Stimulated activated CD4-positive, alpha-beta T cell treated with anti-CD3 and anti-CD28 coated beads, TNF-alpha, amount 100 ng/mL, for 1 hour (primary cell): Measurements from ENCODE around the gene MYBL2.
"Not testable (repeated sequence)": the region's sequence is repeated elsewhere in the genome, so short reads cannot be mapped to it uniquely, and the experiment has no call there.

Experiments
- DNase-seq, 3 donors: peaks; one replicate each; pipeline ENCODE4 v3.0.0-alpha.2; 2020; ENCODE audit warnings: low read depth in 3 of 3, low spot score in 1 of 3

The MYBL2 gene

DNA sequence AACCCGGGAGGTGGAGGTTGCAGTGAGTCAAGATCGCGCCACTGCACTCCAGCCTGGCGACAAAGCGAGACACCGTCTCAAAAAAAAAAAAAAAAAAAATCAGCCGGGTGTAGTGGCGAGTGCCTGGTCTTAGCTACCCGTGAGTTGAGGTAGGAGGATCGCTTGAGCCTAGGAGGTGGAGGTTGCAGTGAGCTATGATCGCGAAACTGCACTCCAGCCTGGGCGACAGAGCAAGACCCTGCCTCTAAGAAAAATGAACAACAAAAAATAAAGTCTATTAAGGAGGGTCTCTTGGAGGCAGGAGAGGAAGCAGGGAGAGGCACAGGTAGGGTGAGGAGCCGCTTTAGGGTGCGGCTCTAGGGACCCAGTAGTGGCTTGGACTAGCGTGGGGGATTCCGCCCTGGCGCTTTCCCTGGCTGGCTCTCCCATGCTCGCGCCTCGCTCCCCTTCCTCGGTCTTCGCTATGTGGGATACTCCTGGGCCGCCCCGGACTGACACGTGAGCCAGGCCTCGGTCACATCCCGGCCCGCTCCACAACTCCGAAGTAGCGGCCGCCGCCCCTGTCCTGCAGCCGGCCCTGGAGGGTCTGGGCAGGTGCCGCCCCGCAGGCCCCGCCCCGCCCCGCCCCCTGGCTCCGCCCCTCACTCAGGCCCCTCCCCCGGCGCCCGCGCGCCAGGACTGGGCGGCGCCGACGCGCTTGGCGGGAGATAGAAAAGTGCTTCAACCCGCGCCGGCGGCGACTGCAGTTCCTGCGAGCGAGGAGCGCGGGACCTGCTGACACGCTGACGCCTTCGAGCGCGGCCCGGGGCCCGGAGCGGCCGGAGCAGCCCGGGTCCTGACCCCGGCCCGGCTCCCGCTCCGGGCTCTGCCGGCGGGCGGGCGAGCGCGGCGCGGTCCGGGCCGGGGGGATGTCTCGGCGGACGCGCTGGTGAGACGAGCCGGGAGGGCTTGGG lies at the start of gene MYBL2:
MYBL2 (plus strand) TSS at position 739 of the 953 bp plus-strand sequence; CDS start at position 909, 170 bp downstream.
- peak; percentile 2 to 58 (median 41) for DNase-seq

DNA sequence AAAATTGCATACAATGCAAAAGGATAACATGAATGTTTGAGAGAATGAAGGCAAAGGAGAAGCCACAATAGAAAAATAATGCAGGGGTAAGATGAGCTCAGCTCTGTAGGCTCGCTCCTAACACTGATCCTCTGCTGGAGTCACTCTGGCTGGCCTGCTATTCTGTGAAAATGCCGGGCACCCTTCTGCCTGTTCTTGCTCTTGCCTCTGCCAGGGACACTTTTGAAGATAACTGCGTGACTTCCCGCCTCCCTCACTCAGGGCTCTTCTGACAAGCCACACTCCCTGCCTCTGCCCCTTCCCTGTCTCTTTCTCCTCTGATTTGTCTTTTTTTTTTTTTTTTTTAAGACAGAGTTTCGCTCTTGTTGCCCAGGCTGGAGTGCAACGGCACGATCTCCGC lies 35.3 kb upstream of the MYBL2 start:
- no peak for DNase-seq

DNA sequence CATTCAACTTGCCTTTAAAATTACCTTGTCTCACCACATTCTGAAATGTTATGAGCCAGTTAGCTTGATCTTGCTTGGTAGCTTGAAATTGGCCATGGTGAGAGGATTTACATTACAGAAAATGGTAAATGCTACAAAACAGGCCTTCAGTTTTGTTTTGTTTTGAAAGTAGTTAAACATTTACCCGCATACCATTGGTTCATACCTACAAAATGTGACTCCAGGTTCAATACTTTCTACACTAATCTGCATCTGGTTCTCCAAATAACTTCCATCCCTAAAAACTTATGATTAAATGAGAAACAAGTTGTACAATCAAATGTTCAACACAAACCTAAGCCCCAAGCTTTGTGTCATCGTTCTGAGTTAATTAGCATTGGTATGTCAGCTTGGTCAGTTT lies 30.5 kb upstream of the MYBL2 start:
- no peak for DNase-seq

DNA sequence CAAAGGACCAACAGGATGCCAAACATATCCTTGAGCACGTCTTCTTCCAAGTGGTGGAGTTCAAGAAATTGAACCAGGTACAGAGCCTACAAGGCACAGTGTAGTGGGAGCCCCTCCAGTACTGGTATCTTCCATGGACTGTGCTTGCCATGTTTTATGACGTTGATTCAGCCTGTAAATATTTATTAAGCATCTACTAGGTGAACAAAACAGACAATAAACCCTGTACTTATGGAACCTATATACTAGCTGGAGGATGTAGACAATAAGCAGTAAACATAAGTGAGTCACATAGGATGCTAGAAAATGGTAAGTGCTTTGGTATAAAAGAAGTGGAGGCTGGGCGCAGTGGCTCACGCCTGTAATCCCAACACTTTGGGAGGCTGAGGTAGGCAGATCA lies 24.4 kb upstream of the MYBL2 start:
- no peak for DNase-seq

DNA sequence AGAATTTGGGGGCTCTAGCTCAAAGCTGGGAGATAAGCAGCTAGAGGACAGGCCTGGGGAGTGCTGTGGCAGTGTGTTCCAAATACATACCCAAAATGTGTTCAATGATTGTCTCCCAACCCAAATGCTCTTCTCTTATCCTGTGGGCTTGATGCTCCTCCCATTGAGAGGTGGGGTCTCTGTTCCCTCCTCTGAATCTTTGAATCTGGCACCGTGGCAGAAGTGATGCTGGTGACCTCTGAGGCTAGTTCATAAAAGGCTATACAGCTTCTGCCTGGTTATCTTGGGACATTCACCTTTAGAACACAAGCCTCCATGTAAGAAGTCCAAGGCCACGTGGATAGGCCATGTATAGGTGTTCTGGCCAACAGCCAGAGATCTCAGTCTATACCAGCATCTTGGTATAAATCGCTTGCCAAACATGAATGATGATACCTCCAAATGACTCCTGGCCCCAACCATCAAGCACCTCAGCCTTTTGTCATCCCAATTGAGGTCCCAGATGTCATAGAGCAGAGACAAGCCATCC lies 15.9 kb upstream of the MYBL2 start:
- DNase-seq, result no peak

DNA sequence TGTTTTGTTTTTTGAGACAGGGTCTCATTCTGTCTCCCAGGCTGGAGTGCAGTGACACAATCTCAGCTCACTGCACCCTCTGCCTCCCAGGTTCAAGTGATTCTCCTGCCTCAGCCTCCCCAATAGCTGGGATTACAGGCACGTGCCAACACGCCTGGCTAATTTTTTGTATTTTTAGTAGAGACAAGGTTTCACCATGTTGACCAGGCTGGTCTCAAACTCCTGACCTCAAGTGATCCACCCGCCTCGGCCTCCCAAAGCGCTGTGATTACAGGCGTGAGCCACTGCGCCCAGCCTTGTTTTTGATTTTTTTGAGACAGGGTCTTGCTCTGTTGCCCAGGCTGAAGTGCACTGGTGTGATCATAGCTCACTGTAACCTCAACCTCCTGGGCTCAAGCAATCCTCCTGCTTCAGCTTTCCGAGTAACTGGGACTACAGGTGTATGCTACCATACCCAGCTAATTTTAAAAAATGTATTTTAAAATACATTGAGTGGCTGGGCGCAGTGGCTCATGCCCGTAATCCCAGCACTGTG lies 15.2 kb upstream of the MYBL2 start:
- not testable (repeated sequence) for DNase-seq

DNA sequence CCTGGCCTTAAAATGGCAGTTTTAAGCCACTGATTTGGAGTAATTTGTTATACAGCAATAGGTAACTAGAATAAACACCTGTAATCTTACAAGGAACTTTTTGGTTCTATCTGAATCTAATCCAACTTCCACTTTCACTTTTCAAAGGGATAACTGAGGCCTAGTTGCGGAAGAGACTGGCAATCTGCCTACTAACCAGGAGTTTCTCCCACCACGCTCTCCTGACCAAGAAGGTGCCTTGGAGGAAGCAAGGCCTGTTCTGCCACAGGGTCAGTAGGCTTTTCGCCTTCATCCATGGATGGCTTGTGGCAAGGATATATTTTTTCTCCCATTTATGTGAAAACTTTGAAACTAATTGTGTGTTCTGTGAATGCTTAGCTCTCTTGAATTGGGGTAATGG lies 12.9 kb upstream of the MYBL2 start:
- no peak for DNase-seq

DNA sequence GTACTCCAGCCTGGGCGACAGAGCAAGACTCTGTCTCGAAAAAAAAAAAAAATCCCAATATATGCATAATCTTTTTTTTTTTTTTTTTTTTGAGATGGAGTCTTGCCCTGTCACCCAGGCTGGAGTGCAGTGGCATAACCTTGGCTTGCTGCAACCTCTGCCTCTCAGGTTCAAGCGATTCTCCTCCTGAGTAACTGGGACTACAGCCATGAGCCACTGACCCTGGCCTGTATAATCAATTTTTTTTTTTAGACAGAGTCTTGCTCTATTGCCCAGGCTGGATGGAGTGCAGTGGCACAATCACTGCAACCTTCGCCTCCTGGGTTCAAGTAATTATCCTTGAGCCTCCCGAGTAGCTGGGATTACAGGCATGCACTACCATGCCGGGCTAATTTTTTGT lies 11.7 kb upstream of the MYBL2 start:
- not testable (repeated sequence) for DNase-seq

GRCh38 chr20:43655937-43656336 lies 11.0 kb upstream of the MYBL2 start:
- no peak for DNase-seq

GRCh38 chr20:43658069-43658722 lies 8.7 kb upstream of the MYBL2 start:
- DNase-seq, result no peak

GRCh38 chr20:43658723-43659419 lies 8.0 kb upstream of the MYBL2 start:
- DNase-seq, result no peak

DNA sequence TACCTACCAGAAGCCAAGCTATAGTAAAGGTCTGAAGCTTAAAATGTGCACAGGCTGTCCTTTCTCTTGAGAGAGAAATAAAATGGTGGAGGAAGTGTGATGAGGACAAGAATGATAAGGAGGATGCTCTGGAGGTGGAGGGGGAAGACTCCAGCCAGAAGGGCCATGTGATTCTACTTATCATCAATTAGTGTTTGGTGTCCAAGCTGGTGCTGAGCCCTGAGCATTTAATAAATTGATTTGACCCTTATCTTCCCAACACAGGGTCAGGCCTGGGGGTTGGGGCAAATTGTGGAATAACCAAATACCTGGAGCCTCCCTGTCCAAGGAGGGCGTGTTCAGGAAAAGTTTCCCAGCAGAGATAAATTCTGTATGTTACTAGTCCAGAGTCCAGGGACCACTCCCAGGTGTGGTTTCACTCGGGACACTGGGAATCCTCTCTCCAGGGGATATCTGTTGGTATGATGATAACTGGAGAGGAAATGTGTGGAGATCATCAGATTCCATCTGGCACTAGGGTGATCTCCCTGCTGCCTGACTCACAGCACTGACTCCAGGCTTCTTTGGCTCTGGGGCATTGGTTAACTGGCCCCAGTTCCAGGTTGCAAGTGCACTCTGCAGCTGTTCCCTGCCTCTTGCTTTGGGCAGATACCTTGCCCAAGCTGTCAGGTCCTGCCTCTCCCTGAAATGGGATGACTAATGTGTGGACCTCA lies 3.8 kb upstream of the MYBL2 start:
- DNase-seq, result no peak

DNA sequence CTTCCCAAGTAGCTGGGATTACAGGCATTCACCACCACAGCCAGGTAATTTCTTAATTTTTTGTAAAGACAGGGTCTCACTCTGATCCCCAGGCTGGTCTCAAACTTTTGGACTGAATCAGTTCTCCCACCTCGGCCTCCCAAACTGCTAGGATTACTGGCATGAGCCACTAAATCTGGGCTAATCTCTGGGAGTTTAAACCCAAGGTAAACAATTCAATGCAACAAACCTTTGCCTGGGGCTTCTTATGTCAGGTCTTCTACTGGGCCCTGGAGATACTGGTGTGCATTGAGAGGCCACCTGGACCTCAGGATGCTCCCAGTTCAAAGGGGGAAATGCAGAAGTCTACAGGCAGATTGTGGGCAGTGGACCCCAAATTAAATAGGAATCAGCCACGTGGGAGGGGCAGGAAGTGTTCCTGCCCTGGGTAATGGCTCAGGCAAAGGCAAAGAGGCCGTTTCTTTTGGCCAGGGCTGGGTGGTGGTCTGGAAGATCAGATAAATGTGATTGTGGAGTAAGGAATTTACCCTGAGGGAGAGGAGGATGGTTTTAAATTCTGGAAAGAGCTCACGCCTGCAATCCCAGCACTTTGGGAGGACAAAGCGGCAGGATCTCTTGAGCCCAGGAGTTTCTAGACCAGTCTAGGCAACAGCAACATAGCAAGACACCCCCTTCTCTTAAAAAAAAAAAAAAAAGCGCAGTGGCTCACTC lies 1.3 kb upstream of the MYBL2 start:
- DNase-seq, result no peak

DNA sequence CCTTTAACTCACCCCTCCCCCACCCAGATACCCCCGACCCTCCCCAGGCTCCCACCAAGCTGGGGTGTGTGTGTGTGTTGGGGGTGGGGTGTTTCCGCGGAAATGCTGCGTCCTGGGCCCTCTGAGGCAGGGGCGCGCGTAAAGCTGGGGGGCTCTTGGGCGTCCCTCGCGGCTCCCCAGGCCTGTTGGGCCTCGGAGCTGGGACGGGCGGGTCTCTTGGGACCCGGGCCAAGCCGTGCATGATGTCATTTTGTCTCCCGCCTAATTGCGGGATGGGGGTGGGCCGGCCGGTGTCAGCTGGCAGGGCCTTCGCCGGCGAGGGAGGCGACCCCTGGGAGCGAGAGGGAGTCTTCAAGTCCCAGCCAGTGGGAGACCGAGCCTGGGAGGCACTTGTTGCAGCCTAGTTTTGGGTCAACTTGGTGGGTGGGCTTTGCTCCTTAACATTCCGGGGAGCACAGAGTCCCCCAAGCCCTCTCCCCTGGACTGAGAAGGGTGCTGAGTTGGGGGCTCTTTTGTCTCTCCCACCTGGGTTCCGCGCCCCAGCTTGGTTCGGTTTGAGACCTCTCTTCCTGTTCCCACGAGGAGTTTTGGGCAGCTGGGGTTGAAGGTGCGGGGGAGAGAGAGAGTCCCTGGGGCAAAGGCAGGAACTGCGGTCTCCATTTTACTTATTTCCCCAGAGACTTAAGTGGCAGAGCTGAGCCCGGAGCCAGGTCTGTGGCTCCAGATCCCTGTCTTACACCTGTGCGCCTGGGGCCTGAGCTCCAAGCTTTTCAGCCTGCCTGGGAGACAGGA lies 623 bp downstream of the MYBL2 start:
- no peak for DNase-seq

DNA sequence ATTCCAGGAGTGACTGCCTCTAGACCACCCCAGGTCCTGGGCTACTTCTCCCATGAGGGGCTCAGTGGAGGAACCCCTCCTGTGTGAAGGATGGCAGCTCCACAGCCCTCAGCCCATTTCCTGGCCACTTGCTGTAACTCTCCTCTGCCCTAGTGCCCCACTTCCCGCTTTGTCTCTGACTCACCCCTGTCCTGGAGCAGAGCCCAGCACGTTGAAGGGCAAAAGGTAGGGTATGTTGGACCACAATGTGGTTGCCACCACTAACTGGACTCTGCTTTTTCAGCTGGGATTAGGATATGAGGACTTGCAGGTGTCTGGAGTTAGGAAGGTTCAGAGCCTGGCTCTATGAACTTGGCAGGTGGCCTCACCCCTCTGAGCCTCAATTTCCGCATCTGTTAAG lies 2.4 kb downstream of the MYBL2 start:
- DNase-seq, result no peak

DNA sequence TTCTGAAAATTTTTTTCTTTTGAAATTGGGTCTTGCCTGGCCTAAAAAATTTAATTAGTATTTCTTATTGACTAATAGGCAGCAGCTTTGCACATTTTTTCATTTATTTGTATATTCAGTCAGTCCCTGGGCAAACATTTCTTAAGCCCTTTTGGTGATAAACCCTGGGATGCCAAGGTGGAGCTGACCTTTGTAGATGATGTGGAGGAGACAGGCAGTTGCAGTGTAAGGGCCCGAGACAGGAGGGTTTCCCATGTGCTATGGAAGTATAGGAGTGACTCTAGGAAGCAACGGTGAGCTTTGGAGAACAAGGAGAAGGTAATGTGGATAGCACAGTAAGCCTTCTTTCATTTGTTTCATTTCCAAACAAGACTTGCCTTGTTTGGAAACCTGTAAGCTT lies 3.5 kb downstream of the MYBL2 start:
- no peak for DNase-seq

GRCh38 chr20:43676368-43676767 lies 9.5 kb downstream of the MYBL2 start:
- no peak for DNase-seq

DNA sequence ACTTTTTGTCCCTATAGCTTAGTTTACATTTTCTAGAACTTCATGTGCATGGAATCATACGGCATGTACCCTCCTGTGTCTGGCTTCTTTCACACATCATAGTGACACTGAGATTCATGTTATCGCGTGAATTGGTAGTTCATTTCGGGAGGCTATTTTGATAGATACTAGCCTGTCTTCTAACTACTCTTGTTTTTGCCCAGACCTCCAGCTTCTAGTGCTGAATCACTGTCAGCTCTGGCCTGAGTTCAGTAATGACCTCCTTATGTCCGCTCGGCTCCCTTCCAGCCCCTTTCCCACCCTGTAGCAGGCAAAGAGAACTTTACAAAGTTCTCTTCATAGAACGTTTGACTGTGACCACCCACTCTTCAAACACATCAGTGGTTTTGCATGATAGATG lies 14.1 kb downstream of the MYBL2 start:
- no peak for DNase-seq

DNA sequence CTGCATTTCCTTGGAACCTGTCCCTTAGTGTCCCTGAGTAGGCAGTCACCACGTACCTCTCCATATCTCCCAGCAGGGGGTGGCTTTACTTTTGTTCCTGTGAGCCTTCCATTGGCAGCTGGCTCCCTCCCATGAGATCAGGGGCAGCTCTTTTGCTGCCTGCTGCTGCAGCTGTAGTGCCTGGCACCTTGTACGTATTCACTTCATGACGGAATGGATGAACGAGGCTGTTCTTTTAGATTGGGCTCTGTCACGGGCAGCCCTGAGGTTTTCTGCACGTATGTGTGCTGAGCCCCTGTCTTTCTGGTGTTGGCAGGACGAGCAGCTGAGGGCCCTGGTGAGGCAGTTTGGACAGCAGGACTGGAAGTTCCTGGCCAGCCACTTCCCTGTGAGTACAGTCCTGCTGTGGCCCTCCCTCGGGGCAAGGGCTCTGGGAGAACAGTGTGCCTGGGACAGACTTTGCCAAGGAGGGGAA lies 14.6 kb downstream of the MYBL2 start:
- no peak for DNase-seq
